Endothelial cell of umbilical vein (primary cell): ENCODE measurements around the gene KAZN. TPM values are rescaled to one million over a fixed set of nuclear protein-coding genes. Genes with fewer than 3 reads are reported as not detected.

ENCODE experiments used
- BruUV-seq: library from RNA; stranded (reverse); fragments of 400-500 nt; replicated peaks from 2 replicates; lab custom pipeline; 2021; lab: Mats Ljungman, UMichigan
- CTCF ChIA-PET: fragments of 300-600, 350-600 bp; sonication (Branson Sonifier 250); formaldehyde crosslinking; loops from one replicate; lab custom pipeline; 2021; ENCODE audit warnings: antibody characterized with exemption, inconsistent platforms; lab: Charles Lee
- POLR2A ChIA-PET: fragments of 300-600, 350-600 bp; sonication (Branson Sonifier 250); formaldehyde crosslinking; loops from one replicate; lab custom pipeline; 2021; ENCODE audit warnings: antibody characterized with exemption, inconsistent platforms; lab: Charles Lee
- DNase-seq: peaks from one replicate; pipeline ENCODE4 v3.0.0-alpha.2; 2011; ENCODE audit warnings: low read depth, low spot score
- FAIRE-seq: peaks from 2 replicates; lab custom pipeline; 2011; peaks lifted over from hg19 to GRCh38; lab: Jason Lieb, UNC
- H2AFZ ChIP-seq: 2 replicates; pipeline ENCODE4 v1.6.0; 2012; ENCODE audit warnings: low read depth, low read length, control low read depth, inconsistent platforms
- H3K27ac ChIP-seq: 2 replicates; pipeline ENCODE4 v1.5.1; 2011; ENCODE audit warnings: low read depth, mild to moderate bottlenecking, control low read depth, low read length, moderate library complexity; ENCODE audit not compliant: insufficient read depth
- H3K27me3 ChIP-seq, 2 experiments: 2 replicates each; pipeline versions ENCODE4 v1.6.0 to v1.6.1; 2011; ENCODE audit warnings: low read length in 2 of 2, mixed read lengths in 1 of 2; ENCODE audit not compliant: control insufficient read depth in 2 of 2, insufficient read depth in 2 of 2
- H3K36me3 ChIP-seq, 2 experiments: 2 replicates in 1 of 2; 3 replicates in 1 of 2; pipeline ENCODE4 v1.5.1; 2011; ENCODE audit warnings: low read length in 2 of 2, mild to moderate bottlenecking in 1 of 2, moderate library complexity in 1 of 2; ENCODE audit not compliant: control insufficient read depth in 2 of 2, insufficient read depth in 2 of 2; ENCODE audit errors: extremely low read depth in 1 of 2
- H3K4me1 ChIP-seq: 3 replicates; pipeline ENCODE4 v1.5.1; 2011; ENCODE audit warnings: mild to moderate bottlenecking, low read length; ENCODE audit not compliant: control insufficient read depth, insufficient read depth; ENCODE audit errors: extremely low read depth
- H3K4me2 ChIP-seq: 2 replicates; pipeline ENCODE4 v1.6.1; 2011; ENCODE audit warnings: low read length, control low read depth, mixed read lengths; ENCODE audit not compliant: insufficient read depth
- H3K4me3 ChIP-seq, 3 experiments: fragments of 200-600 bp in 1 of 3; sonication (generic), shearing (Covaris generic) in 1 of 3; replicated peaks in 1 of 3; 2 replicates each; pipeline ENCODE4 v1.5.1; 2011 to 2016; ENCODE audit warnings: control low read depth in 3 of 3, low read length in 3 of 3, mild to moderate bottlenecking in 2 of 3, inconsistent platforms in 1 of 3, low read depth in 1 of 3, moderate library complexity in 1 of 3; ENCODE audit not compliant: insufficient read depth in 1 of 3
- H3K79me2 ChIP-seq: 2 replicates; pipeline ENCODE4 v1.6.0; 2012; ENCODE audit warnings: low read length, inconsistent platforms; ENCODE audit not compliant: control insufficient read depth, insufficient read depth
- H3K9ac ChIP-seq: replicated peaks from 2 replicates; pipeline ENCODE3; 2011; ENCODE audit warnings: low read length, control low read depth; ENCODE audit not compliant: insufficient read depth; ENCODE audit errors: extremely low read depth
- H3K9me1 ChIP-seq: replicated peaks from 3 replicates; pipeline ENCODE4 v1.6.0; 2011; ENCODE audit warnings: mild to moderate bottlenecking, low read length; ENCODE audit not compliant: control insufficient read depth, insufficient read depth; ENCODE audit errors: extremely low read depth
- H3K9me3 ChIP-seq: replicated peaks from 2 replicates; pipeline ENCODE4 v1.5.1; 2012; ENCODE audit warnings: low read length, inconsistent platforms; ENCODE audit not compliant: control insufficient read depth, insufficient read depth
- H4K20me1 ChIP-seq: replicated peaks from 2 replicates; pipeline ENCODE3; 2011; ENCODE audit warnings: mild to moderate bottlenecking, low read length; ENCODE audit not compliant: control insufficient read depth, insufficient read depth; ENCODE audit errors: extremely low read depth
- CTCF ChIP-seq, 2 donors: IDR thresholded peaks; 1 replicate in 1 of 2; 2 replicates in 1 of 2; pipeline ENCODE4 v1.5.1; 2011; ENCODE audit warnings: low read length in 2 of 2, mild to moderate bottlenecking in 2 of 2, moderate library complexity in 2 of 2, control low read depth in 1 of 2, inconsistent platforms in 1 of 2, low read depth in 1 of 2; ENCODE audit not compliant: insufficient read depth in 1 of 2; ENCODE audit errors: extremely low read depth in 1 of 2
- EZH2 ChIP-seq: IDR thresholded peaks from 2 replicates; pipeline ENCODE4 v1.6.1; 2012; ENCODE audit warnings: borderline replicate concordance, low read depth, mild to moderate bottlenecking, moderate library complexity, low read length, inconsistent platforms; ENCODE audit not compliant: severe bottlenecking
- FOS ChIP-seq: IDR thresholded peaks from 2 replicates; pipeline ENCODE4 v1.6.1; 2011; ENCODE audit warnings: mild to moderate bottlenecking, low read length, moderate library complexity, borderline replicate concordance; ENCODE audit not compliant: insufficient read depth
- GATA2 ChIP-seq: IDR thresholded peaks from 2 replicates; pipeline ENCODE4 v1.7.0; 2011; ENCODE audit warnings: low read depth, mild to moderate bottlenecking, moderate library complexity, mixed read lengths, low read length; ENCODE audit not compliant: insufficient read length, insufficient read depth
- JUN ChIP-seq: IDR thresholded peaks from 2 replicates; pipeline ENCODE4 v1.6.1; 2011; ENCODE audit warnings: borderline replicate concordance, low read depth; ENCODE audit not compliant: insufficient read length, insufficient read depth
- MAX ChIP-seq: IDR thresholded peaks from 2 replicates; pipeline ENCODE4 v1.6.1; 2011; ENCODE audit not compliant: insufficient read depth, insufficient read length
- MYC ChIP-seq: IDR thresholded peaks from one replicate; pipeline ENCODE4 v1.6.1; 2011; ENCODE audit warnings: mild to moderate bottlenecking, low read depth, low read length
- POLR2A ChIP-seq: IDR thresholded peaks from 2 replicates; pipeline ENCODE4 v1.6.1; 2012; ENCODE audit warnings: low read depth, mild to moderate bottlenecking, control low read depth, low read length
- POLR2AphosphoS5 ChIP-seq: IDR thresholded peaks from 2 replicates; pipeline ENCODE4 v1.6.1; 2012; ENCODE audit warnings: low read depth, mild to moderate bottlenecking, control low read depth, low read length, moderate library complexity; ENCODE audit not compliant: insufficient read depth
- dilution Hi-C: fragments of 300-500 bp; cut with MboI; formaldehyde crosslinking; loops from one replicate; pipeline ENCODE4 v1.15.0; 2019; ENCODE audit warnings: low sequenced_read_pairs; ENCODE audit not compliant: extremely low pct_ligation_motif_present
- intact Hi-C: fragments of 100-400 bp; cut with micrococcal nuclease; formaldehyde crosslinking; loops from one replicate; pipeline ENCODE4 v1.10.0; 2022
- polyA plus RNA-seq, 4 experiments: library from polyadenylated mRNA; depleted of rRNA in 3 of 4; stranded (reverse) in 3 of 4; unstranded in 1 of 4; fragments of >200 nt; gene quantifications; 2 replicates each; pipeline versions ENCODE4 v1.2.1 to v1.2.3, GENCODE V29; 2011 to 2012; ENCODE audit warnings: missing spikeins in 1 of 4
- total RNA-seq: library from RNA; stranded (reverse); gene quantifications from 2 replicates; pipeline ENCODE4 v1.2.3, GENCODE V29; 2021

Gene KAZN
- total and polyA plus RNA-seq, 2 donors (not counting 3 experiments of a cell fraction or from before 2014, with no cell fraction given), result 1.6 to 5.8 TPM

GRCh38 chr1:14976256-14976655, 377.8 kb downstream of the KAZN start:
- no TSS peak for BruUV-seq
- dilution Hi-C loops, result no loop called here

More at GRCh38 chr1:14976256-14976655, 377.8 kb downstream of the KAZN start:
- Histone ChIP-seq H2AFZ (no peak overlapping the region), H4K20me1 (no peaks in the 10 kb centered on the region), H3K27ac (no peak overlapping the region), H3K9me3 (no peaks in the 10 kb centered on the region), H3K9ac (no peak overlapping the region), H3K4me1 (no peaks in the 10 kb centered on the region), H3K4me2 (no peak overlapping the region), H3K9me1 (no peaks in the 10 kb centered on the region), H3K36me3 (no peaks in the 10 kb centered on the region), H3K79me2 (no peaks in the 10 kb centered on the region), H3K4me3 (no peak overlapping the region), H3K27me3 (no peaks in the 10 kb centered on the region)
- CTCF ChIA-PET, result no interaction called here
- DNase-seq, result no peak
- intact Hi-C loops, result no loop called here
- TF ChIP-seq EZH2 (no peak), FOS (no peak), GATA2 (no peak), MYC (no peak), POLR2AphosphoS5 (no peak), JUN (no peak), CTCF (IDR thresholded peaks at IDR 0.05; ENCODE audit: extremely low read depth in 1 of 2, insufficient read depth in 1 of 2, low read depth in 1 of 2, low read length in 2 of 2) (no peak), POLR2A (no peak), MAX (no peak)
- POLR2A ChIA-PET, result no interaction called here
- FAIRE-seq, result no peak
